Activated effector memory CD4-positive, alpha-beta T cell treated with anti-CD3 and anti-CD28 coated beads, Interleukin-2, amount 50 U/mL, for 16 hours (primary cell): Measurements from ENCODE around the gene ADIPOR2.
"Not testable (repeated sequence)": the region's sequence is repeated elsewhere in the genome, so short reads cannot be mapped to it uniquely, and the experiment has no call there.

Source experiments
- DNase-seq: peaks from one replicate; pipeline ENCODE4 v3.0.0-alpha.2; 2020

The ADIPOR2 gene

DNA sequence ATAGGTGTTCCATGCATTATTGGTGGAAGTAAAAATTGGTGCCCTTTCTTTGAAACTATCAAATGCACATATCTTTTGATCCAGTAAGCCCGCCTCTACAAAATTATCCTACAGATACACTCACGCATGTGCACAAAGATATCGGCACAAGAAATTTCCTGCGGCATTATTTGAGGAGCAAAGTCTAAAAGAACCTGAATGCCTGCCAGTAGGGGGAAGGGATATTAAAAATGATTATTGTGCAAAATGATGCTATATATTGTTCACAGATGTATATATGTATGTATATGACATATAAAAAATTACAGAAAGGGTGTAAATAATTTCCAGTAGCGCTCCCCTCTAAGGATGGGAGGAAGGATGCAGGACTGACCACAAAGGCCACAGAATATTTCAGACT lies 24.7 kb upstream of the ADIPOR2 start:
- DNase-seq = no peak

GRCh38 chr12:1666685-1667162 lies 24.1 kb upstream of the ADIPOR2 start:
- no peak for DNase-seq

DNA sequence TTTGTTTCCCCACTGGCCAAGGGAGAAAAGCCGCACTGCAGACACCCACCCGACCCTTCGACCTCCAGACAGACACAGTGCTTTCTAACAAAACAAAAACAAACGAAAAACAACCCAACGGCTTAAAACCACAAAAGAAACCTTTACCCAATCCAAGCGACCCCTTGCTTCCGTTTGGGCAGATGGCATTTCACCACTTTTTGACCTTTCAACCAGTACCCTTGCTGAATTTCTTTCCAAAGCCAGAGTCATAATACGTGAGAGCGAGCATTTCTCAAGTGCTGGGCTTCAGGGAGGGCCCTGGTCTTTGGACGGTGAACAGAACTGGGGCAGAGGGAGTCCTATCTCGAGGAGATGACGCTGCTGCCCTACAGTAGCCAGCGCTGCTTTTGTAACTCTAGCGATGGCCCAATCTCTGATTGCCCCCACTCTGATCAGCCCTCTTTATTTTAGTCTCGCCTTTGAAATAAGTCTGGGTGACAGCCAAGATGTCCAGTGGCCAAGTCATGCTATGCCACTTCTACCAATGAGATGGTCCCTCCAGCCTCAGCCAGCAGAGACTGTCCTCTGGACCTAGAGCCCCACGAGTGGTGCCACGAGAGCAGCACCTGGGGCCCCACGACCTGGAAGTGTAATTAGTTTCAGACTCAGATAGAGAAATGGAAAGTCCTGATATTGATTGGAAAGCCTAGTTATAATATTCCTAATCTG lies 21.9 kb upstream of the ADIPOR2 start:
- DNase-seq = no peak

DNA sequence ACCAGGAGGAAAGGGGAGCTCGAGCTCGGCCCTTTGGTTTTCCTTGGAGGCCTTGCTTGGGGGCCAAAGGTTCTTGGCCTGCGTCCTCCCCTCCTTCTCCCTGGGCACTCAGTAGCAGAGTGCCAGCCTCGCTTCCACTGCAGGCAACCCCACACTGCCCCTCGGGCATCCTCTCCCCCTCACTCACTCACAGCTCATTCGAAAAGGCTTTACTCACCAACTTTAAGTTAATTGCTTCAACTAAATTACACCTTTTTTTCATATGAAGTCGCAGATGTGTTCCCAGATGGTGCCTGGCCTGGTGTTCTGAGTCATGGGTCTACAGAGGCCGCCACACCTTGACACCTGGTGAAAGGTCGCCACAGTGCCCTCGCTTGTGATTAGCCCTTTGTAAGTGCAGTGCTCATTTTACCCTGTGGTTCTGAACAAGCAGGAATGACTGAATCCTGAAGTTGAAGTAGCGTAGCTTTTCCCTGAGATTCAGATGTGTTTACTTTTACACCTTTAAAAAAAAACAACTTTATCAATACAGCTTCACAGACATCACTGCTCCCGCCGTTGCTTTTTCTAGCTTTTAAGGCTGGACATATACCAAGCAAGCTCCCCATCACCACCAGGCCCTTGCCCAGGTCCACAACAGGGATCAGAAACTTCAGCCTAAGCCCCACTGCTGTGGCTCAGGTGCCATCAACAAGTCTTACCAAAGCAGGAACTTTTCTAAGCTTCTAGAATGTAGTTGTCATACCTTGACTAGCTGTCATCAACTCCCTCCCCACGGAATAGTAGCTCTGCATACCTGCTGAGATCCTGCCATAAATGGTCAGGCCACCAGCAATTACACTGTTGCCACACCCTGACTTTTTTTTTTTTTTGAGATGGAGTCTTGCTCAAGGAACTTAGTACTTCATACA lies 20.3 kb upstream of the ADIPOR2 start:
- DNase-seq = no peak

DNA sequence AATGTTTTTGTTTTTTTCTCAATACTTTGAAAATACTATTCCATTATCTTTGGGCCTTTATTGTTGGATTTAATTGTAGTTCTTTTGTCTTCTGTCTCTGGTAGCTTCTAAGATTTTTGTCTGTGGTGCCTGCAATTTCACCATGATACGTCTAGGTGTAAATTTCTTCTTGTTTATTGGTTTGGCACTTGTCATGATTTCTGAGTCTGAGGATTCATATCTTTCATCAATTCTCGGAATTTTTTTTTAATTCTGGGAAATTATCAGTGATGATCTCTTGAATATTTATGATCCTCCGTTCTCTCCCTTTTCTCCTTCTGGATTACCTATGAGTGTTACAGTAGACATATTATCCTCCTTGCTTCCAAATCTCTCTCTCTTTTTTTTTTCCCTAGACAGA lies 14.8 kb upstream of the ADIPOR2 start:
- no peak for DNase-seq

GRCh38 chr12:1680804-1681492 lies 9.9 kb upstream of the ADIPOR2 start:
- DNase-seq = no peak

DNA sequence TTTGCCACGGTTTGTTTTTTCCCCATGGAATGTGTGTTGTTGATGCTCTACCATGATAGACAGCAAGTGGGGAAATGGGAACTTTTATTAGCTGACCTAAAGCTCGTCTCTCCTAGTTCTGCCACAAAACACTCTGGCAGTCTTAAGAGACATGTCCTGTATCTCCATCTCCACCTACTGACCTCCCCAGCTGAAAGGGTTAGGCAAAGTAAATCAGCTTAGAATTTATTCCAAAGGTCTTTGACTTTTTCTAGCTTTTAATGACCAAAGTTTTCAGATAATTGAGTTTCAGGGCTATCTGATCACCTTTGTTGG lies 9.4 kb upstream of the ADIPOR2 start:
- no peak for DNase-seq

DNA sequence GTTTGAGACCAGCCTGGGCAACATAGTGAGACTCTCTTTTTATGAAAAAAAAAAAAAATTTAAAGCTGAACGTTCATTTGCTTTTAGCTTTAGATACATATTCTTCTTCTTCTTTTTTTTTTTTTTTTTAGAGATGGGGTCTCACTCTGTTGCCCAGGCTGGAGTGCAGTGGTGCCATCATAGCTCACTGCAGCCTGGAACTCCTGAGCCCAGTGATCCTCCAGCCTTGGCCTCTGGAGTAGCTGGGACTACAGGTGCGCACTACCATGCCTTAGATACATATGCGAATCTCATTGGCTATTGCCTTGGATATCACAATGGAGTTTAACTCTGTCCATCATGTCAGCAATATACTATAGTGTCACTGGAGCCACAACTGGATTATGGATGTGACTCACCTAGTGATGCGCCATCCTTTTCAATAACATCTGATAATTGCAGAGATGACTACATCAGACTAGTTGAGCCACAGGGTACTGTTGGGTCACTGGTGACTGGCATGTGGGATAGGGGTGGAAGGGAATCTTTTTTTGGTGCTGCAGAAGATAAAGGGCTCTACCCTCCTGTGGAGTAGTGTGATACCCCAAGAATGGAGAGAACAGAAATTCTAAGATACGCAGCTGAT lies 2.7 kb upstream of the ADIPOR2 start:
- no peak for DNase-seq

DNA sequence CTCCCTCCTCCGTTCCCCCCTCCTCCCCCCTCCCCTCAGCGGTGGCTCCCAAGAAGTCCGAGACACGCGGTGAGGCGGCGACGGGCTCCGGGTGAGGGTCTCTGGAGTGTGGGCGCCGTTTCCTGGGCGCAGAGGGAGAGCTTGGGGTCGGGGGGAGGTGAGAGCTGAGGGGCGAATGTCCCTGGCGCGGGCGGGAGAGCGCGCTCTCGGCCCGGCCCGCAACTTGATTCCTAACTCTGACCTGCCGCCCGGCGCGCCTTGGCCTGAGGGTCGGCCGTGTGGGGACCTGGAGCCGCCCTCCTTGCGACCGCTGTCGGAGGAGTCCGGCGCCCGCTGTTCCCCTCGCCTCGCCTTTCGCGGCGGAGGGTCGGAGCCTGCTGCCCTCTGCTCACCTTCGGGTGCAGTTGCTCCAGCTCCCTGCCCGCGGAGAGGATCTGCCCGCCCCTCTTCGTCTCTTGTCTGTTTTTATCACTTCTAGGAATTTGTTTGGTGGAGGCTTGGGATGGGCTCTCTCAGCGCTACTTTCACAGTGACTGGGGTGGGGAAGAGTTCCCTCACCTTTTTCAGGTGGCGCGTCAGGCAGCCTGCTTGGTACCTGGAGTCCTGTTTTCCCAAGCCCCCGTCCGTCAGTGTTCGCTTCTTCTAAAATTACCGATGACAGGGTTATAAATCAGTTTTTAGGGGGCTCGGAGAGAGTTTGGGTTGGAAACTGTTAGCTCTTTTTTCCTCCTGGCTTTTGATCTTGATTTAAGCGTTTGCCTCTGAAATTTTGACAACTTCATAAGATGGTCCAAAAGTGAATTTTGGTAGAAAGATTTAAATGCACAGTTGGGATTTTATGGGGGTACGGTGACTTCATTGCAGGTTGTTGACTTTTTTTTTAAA lies 495 bp downstream of the ADIPOR2 start:
- no peak for DNase-seq

GRCh38 chr12:1692226-1692625 lies 1.4 kb downstream of the ADIPOR2 start:
- DNase-seq = no peak

DNA sequence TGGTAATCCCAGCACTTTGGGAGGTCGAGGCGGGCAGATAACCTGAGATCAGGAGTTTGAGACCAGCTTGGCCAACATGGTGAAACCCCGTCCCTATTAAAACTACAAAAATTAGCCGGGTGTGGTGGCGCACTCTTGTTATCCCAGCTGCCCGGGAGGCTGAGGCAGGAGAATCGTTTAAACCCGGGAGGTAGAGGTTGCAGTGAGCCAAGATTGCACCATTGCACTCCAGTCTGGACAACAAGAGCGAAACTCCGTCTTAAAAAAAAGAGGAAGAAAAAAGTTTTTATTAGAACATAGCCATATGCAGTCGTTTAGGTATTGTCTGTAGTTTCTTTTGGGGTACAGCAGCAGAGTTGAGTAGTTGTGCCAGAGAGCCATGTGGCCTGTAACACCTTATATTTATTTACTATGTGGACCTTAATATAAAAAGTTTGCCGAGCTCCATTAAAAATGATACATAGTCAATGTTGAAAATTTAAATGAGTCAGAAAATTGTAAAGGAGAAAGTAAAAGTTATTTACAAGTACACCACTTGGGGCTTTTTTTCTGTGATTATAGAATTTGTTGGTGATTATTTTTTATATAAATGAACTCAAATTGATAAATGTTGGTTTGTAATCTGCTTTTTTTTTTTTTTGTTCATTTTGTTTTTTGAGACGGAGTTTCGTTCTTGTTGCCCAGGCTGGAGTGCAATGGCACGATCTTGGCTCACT lies 2.2 kb downstream of the ADIPOR2 start:
- DNase-seq = no peak

DNA sequence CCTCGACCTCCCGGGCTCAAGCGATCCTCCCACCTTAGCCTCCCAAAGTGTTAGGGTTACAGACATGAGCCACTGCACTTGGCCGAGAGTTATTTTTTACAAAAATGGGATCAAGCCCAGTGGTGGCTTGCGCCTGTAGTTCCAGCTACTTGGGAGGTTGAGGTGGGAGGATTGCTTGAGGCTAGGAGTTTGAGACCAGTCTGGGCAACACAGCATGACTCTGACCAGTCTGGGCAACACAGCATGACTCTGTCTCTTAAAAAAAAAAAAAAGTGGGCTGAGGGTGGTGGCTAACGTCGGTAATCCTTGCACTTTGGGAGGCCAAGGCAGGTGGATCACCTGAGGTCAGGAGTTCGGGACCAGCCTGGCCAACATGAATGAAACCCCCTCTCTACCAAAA lies 4.2 kb downstream of the ADIPOR2 start:
- not testable (repeated sequence) for DNase-seq

DNA sequence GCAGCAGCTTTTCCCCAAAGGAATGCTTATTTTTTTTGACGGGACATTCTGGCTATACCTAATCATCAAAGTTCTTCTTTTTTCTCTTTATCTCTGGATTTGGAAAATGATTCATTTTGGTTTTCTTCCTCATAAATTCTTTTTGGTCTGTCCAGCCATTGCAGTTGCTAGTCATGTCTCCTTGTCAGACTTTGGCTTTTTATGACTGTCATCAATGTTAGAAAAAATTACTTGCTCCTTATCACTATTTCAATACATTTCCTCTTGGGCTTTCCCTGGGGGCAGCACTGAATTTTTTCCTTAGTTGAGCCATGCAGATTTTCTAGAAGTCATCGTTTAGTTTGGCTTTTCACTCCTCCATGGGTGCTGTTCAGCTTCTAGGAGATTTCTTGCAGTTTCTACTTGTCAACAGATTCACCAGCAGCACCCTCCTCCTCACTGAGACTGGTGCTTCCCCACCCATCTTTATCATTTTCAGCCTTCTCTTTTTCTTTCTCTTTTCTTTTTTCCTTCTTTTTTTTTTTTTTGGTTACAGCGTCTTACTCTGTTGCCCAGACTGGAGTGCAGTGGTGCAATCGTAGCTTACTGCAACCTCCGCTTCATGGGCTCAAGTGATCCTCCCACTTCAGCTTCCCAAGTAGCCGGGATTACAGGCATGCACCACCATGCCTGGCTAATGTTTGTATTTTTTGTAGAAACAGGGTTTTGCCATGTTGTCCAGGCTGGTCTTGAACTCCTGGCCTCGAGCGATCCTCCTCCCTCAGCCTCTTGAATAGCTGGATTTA lies 5.2 kb downstream of the ADIPOR2 start:
- no peak for DNase-seq

- no peak for DNase-seq
These were observed 5.9 kb downstream of the ADIPOR2 start for GRCh38 chr12:1696800-1697199.

- no peak for DNase-seq
These were observed 6.4 kb downstream of the ADIPOR2 start for GRCh38 chr12:1697271-1697670.

DNA sequence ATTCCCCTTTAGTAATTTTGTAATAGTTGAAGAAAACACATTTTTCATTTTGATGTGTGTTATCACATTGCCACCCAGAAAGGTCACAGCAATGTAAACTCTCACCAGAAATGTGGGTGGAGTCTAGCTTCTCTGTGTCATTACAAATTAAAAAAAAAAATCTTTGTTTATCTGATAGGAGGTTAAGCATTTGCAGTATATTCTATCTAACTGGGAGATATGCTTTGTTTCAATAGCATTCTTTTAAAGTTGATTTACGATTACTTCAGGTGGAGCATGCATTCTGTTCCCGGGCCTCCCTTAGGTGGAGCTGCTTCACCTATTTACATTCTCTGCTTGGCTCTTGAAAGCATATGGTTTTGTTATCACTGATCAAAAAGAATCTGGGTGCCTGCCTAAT lies 7.8 kb downstream of the ADIPOR2 start:
- no peak for DNase-seq

- DNase-seq = no peak
These were observed 11.8 kb downstream of the ADIPOR2 start for GRCh38 chr12:1702713-1703112.

GRCh38 chr12:1703771-1704722 lies 13.2 kb downstream of the ADIPOR2 start:
- no peak for DNase-seq
